Keratinocyte (primary cell): ENCODE measurements around the gene RTP5. TPM values are rescaled to one million over a fixed set of nuclear protein-coding genes. Genes with fewer than 3 reads are reported as not detected.

Source experiments
- DNase-seq: peaks from one replicate; pipeline ENCODE4 v3.0.0-alpha.2; 2011; ENCODE audit warnings: low read depth, missing footprints, low spot score
- FAIRE-seq: peaks from 2 replicates; lab custom pipeline; 2011; peaks lifted over from hg19 to GRCh38; lab: Jason Lieb, UNC
- H2AFZ ChIP-seq: 2 replicates; pipeline ENCODE4 v1.6.0; 2012; ENCODE audit warnings: low read length, control low read depth, inconsistent platforms; ENCODE audit not compliant: control insufficient read depth
- H3K27ac ChIP-seq: 2 replicates; pipeline ENCODE4 v1.5.1; 2011; ENCODE audit warnings: low read length; ENCODE audit not compliant: control insufficient read depth, insufficient read depth
- H3K27me3 ChIP-seq: 3 replicates; pipeline ENCODE4 v1.6.0; 2011; ENCODE audit warnings: low read length; ENCODE audit not compliant: control insufficient read depth, insufficient read depth; ENCODE audit errors: extremely low read depth
- H3K36me3 ChIP-seq, 2 experiments: 2 replicates in 1 of 2; 3 replicates in 1 of 2; pipeline ENCODE4 v1.5.1; 2011; ENCODE audit warnings: low read length in 2 of 2, mild to moderate bottlenecking in 1 of 2; ENCODE audit not compliant: control insufficient read depth in 2 of 2, insufficient read depth in 2 of 2; ENCODE audit errors: extremely low read depth in 1 of 2
- H3K4me1 ChIP-seq: 3 replicates; pipeline ENCODE4 v1.5.1; 2011; ENCODE audit warnings: low read length; ENCODE audit not compliant: control insufficient read depth, insufficient read depth; ENCODE audit errors: extremely low read depth
- H3K4me2 ChIP-seq: 3 replicates; pipeline ENCODE4 v1.6.0; 2011; ENCODE audit warnings: low read depth, low read length; ENCODE audit not compliant: control insufficient read depth, insufficient read depth; ENCODE audit errors: extremely low read depth
- H3K4me3 ChIP-seq, 3 experiments: fragments of 200-600 bp in 1 of 3; sonication (generic) in 1 of 3; 2 replicates in 2 of 3; 3 replicates in 1 of 3; pipeline ENCODE4 v1.5.1; 2011 to 2016; ENCODE audit warnings: low read length in 3 of 3, mild to moderate bottlenecking in 3 of 3, control low read depth in 2 of 3, inconsistent platforms in 1 of 3, low read depth in 1 of 3, mixed read lengths in 1 of 3, mixed run types in 1 of 3, moderate library complexity in 1 of 3; ENCODE audit not compliant: control insufficient read depth in 2 of 3, insufficient read depth in 2 of 3; ENCODE audit errors: extremely low read depth in 1 of 3
- H3K79me2 ChIP-seq: 2 replicates; pipeline ENCODE4 v1.6.0; 2012; ENCODE audit warnings: low read length; ENCODE audit not compliant: control insufficient read depth, insufficient read depth
- H3K9ac ChIP-seq: 3 replicates; pipeline ENCODE4 v1.6.0; 2011; ENCODE audit warnings: low read length; ENCODE audit not compliant: control insufficient read depth, insufficient read depth; ENCODE audit errors: extremely low read depth
- H3K9me1 ChIP-seq: 3 replicates; pipeline ENCODE4 v1.6.0; 2011; ENCODE audit warnings: low read length; ENCODE audit not compliant: control insufficient read depth, insufficient read depth; ENCODE audit errors: extremely low read depth
- H3K9me3 ChIP-seq: 2 replicates; pipeline ENCODE4 v1.5.1; 2012; ENCODE audit warnings: low read depth, low read length; ENCODE audit not compliant: control insufficient read depth
- H4K20me1 ChIP-seq: 3 replicates; pipeline ENCODE4 v1.6.0; 2011; ENCODE audit warnings: low read length; ENCODE audit not compliant: control insufficient read depth, insufficient read depth; ENCODE audit errors: extremely low read depth
- CTCF ChIP-seq, 3 experiments: IDR thresholded peaks in 1 of 3; conservative IDR thresholded peaks in 1 of 3; optimal IDR thresholded peaks in 1 of 3; 2 replicates in 2 of 3; 3 replicates in 1 of 3; pipeline versions ENCODE3 to v1.5.1; 2011; ENCODE audit warnings: low read length in 3 of 3, mild to moderate bottlenecking in 3 of 3, moderate library complexity in 2 of 3, control low read depth in 1 of 3, inconsistent platforms in 1 of 3; ENCODE audit not compliant: insufficient read depth in 2 of 3; ENCODE audit errors: extremely low read depth in 1 of 3
- EZH2 ChIP-seq: IDR thresholded peaks from one replicate; pipeline ENCODE4 v1.6.1; 2012; ENCODE audit warnings: inconsistent platforms, mild to moderate bottlenecking, low read length, moderate library complexity
- dilution Hi-C: fragments of 300-500 bp; cut with MboI; formaldehyde crosslinking; loops from one replicate; pipeline ENCODE4 v1.7.0; 2020; ENCODE audit warnings: low sequenced_read_pairs; ENCODE audit not compliant: extremely low pct_ligation_motif_present
- polyA plus RNA-seq, 5 experiments: library from polyadenylated mRNA; depleted of rRNA in 3 of 5; stranded (reverse) in 3 of 5; stranded (forward) in 1 of 5; unstranded in 1 of 5; fragments of >200 nt; gene quantifications; 1 replicate in 1 of 5; 2 replicates in 3 of 5; 3 replicates in 1 of 5; pipeline versions ENCODE4 v1.2.1 to v1.2.3, GENCODE V29; 2011 to 2012; ENCODE audit warnings: missing spikeins in 2 of 5, low read depth in 1 of 5, low replicate concordance in 1 of 5

RTP5 gene
- polyA plus RNA-seq, 1 donor (not counting 4 experiments of a cell fraction or from before 2014, with no cell fraction given), result not detected

- H3K27ac ChIP-seq, result no peak overlapping the region
- peak overlapping the region in 1 of 3 experiments; percentile 32 for H3K4me3 ChIP-seq
- FAIRE-seq (no peak), DNase-seq (no peak)
- dilution Hi-C loops, result no loop called here
- no peaks in the 10 kb centered on the region for H3K79me2 ChIP-seq
- no peaks in the 10 kb centered on the region for H4K20me1 ChIP-seq
- H3K4me2 ChIP-seq, result peak overlapping the region; percentile 67
- peaks cover 44% of the 10 kb centered on the region for H3K27me3 ChIP-seq
- no peaks in the 10 kb centered on the region for H3K9me1 ChIP-seq
- H3K36me3 ChIP-seq, result no peaks in the 10 kb centered on the region
- H3K9me3 ChIP-seq, result no peaks in the 10 kb centered on the region
- peaks cover 5% of the 10 kb centered on the region for H3K4me1 ChIP-seq
- TF ChIP-seq EZH2 (no peak), CTCF (optimal IDR thresholded peaks at IDR 0.05 in 1 of 3, IDR thresholded peaks at IDR 0.05 in 1 of 3, conservative IDR thresholded peaks at IDR 0.05 in 1 of 3; ENCODE audit: extremely low read depth in 1 of 3, insufficient read depth in 2 of 3, low read length in 3 of 3) (no peak)
- no peak overlapping the region for H3K9ac ChIP-seq
- H2AFZ ChIP-seq, result no peak overlapping the region
Observed at GRCh38 chr2:241860184-241861078, 9.1 kb upstream of the RTP5 start.

GRCh38 chr2:241861264-241861663 is 8.3 kb upstream of the RTP5 start:
- Histone ChIP-seq H3K4me3 (no peak overlapping the region), H3K4me1 (peaks cover 5% of the 10 kb centered on the region), H3K4me2 (no peak overlapping the region), H3K27me3 (peaks cover 47% of the 10 kb centered on the region), H3K9ac (no peak overlapping the region), H3K36me3 (no peaks in the 10 kb centered on the region), H4K20me1 (peaks cover 4% of the 10 kb centered on the region), H3K9me3 (no peaks in the 10 kb centered on the region), H3K27ac (no peak overlapping the region), H3K79me2 (no peaks in the 10 kb centered on the region), H3K9me1 (no peaks in the 10 kb centered on the region), H2AFZ (no peak overlapping the region)
- DNase-seq, result no peak
- TF ChIP-seq CTCF (optimal IDR thresholded peaks at IDR 0.05 in 1 of 3, IDR thresholded peaks at IDR 0.05 in 1 of 3, conservative IDR thresholded peaks at IDR 0.05 in 1 of 3; ENCODE audit: extremely low read depth in 1 of 3, insufficient read depth in 2 of 3, low read length in 3 of 3), result no peak
- TF ChIP-seq EZH2, result no peak
- dilution Hi-C loops, result no loop called here
- no peak for FAIRE-seq
